KOPT-K1 (cell line): ENCODE results near the gene CSRP1.
"Not testable (repeated sequence)": the region's sequence is repeated elsewhere in the genome, so short reads cannot be mapped to it uniquely, and the experiment has no call there.

Experiments used
- H3K27ac ChIP-seq: fragments of 200-600 bp; sonication (generic); 2 replicates; pipeline ENCODE4 v1.5.1; 2016; ENCODE audit warnings: antibody characterized with exemption, mild to moderate bottlenecking, low read depth, low read length; ENCODE audit not compliant: poor library complexity, severe bottlenecking
- H3K36me3 ChIP-seq: fragments of 200-600 bp; sonication (generic); 2 replicates; pipeline ENCODE4 v1.5.1; 2017; ENCODE audit warnings: antibody characterized with exemption, mild to moderate bottlenecking, low read length, moderate library complexity; ENCODE audit not compliant: insufficient read depth
- H3K9me3 ChIP-seq: fragments of 200-600 bp; sonication (generic); 2 replicates; pipeline ENCODE4 v1.5.1; 2017; ENCODE audit warnings: antibody characterized with exemption, low read length, mild to moderate bottlenecking; ENCODE audit not compliant: insufficient read depth, poor library complexity, severe bottlenecking

CSRP1 gene

GRCh38 chr1:201528631-201529252 lies 21.8 kb upstream of the CSRP1 start:
- Histone ChIP-seq H3K27ac (no peak overlapping the region), H3K36me3 (no peaks in the 10 kb centered on the region), H3K9me3 (peaks cover 7% of the 10 kb centered on the region)

GRCh38 chr1:201527879-201528278 lies 21.0 kb upstream of the CSRP1 start:
- no peaks in the 10 kb centered on the region for H3K36me3 ChIP-seq
- peaks cover 7% of the 10 kb centered on the region for H3K9me3 ChIP-seq
- no peak overlapping the region for H3K27ac ChIP-seq

- Histone ChIP-seq H3K9me3 (peaks cover 7% of the 10 kb centered on the region), H3K27ac (no peak overlapping the region), H3K36me3 (no peaks in the 10 kb centered on the region)
These were observed 18.4 kb upstream of the CSRP1 start for GRCh38 chr1:201525193-201525778.

GRCh38 chr1:201520046-201520575 lies 13.2 kb upstream of the CSRP1 start:
- not testable (repeated sequence) for H3K36me3 ChIP-seq, H3K9me3 ChIP-seq, H3K27ac ChIP-seq

- no peak overlapping the region for H3K27ac ChIP-seq
- no peaks in the 10 kb centered on the region for H3K9me3 ChIP-seq
- no peaks in the 10 kb centered on the region for H3K36me3 ChIP-seq
These were observed 11.1 kb upstream of the CSRP1 start for GRCh38 chr1:201518071-201518470.

- H3K27ac ChIP-seq, result no peak overlapping the region
- no peaks in the 10 kb centered on the region for H3K9me3 ChIP-seq
- no peaks in the 10 kb centered on the region for H3K36me3 ChIP-seq
These were observed 10.7 kb upstream of the CSRP1 start for GRCh38 chr1:201517631-201518030.

GRCh38 chr1:201516511-201517127 lies 9.7 kb upstream of the CSRP1 start:
- no peaks in the 10 kb centered on the region for H3K36me3 ChIP-seq

GRCh38 chr1:201515895-201516294 lies 9.0 kb upstream of the CSRP1 start:
- H3K27ac ChIP-seq, result no peak overlapping the region

More at GRCh38 chr1:201516511-201517127, 9.7 kb upstream of the CSRP1 start:
- H3K9me3 ChIP-seq, result no peaks in the 10 kb centered on the region
- no peak overlapping the region for H3K27ac ChIP-seq

GRCh38 chr1:201515062-201515750 lies 8.3 kb upstream of the CSRP1 start:
- H3K27ac ChIP-seq, result no peak overlapping the region
- no peaks in the 10 kb centered on the region for H3K9me3 ChIP-seq

More at GRCh38 chr1:201515895-201516294, 9.0 kb upstream of the CSRP1 start:
- H3K9me3 ChIP-seq, result no peaks in the 10 kb centered on the region
- no peaks in the 10 kb centered on the region for H3K36me3 ChIP-seq

GRCh38 chr1:201514466-201514865 lies 7.5 kb upstream of the CSRP1 start:
- Histone ChIP-seq H3K36me3 (no peaks in the 10 kb centered on the region), H3K9me3 (no peaks in the 10 kb centered on the region), H3K27ac (no peak overlapping the region)

More at GRCh38 chr1:201515062-201515750, 8.3 kb upstream of the CSRP1 start:
- no peaks in the 10 kb centered on the region for H3K36me3 ChIP-seq

- Histone ChIP-seq H3K9me3 (no peaks in the 10 kb centered on the region), H3K36me3 (no peaks in the 10 kb centered on the region), H3K27ac (no peak overlapping the region)
These were observed 6.7 kb upstream of the CSRP1 start for GRCh38 chr1:201513498-201514243.

- no peaks in the 10 kb centered on the region for H3K36me3 ChIP-seq
- no peak overlapping the region for H3K27ac ChIP-seq
- H3K9me3 ChIP-seq, result no peaks in the 10 kb centered on the region
These were observed 5.1 kb upstream of the CSRP1 start for GRCh38 chr1:201511941-201512539.

- H3K27ac ChIP-seq, result no peak overlapping the region
- H3K9me3 ChIP-seq, result no peaks in the 10 kb centered on the region
- no peaks in the 10 kb centered on the region for H3K36me3 ChIP-seq
These were observed 4.5 kb upstream of the CSRP1 start for GRCh38 chr1:201511396-201511940.

- H3K36me3 ChIP-seq, result no peaks in the 10 kb centered on the region
- no peaks in the 10 kb centered on the region for H3K9me3 ChIP-seq
- H3K27ac ChIP-seq, result no peak overlapping the region
These were observed 3.8 kb upstream of the CSRP1 start for GRCh38 chr1:201510734-201511133.
